H1 (cell line): ENCODE results near the gene POC1B. TPM values are rescaled to one million over a fixed set of nuclear protein-coding genes. Genes with fewer than 3 reads are reported as not detected.

Experiments
- CTCF ChIA-PET: fragments of 300-600 bp; sonication (Branson Sonifier 250); formaldehyde crosslinking; loops from one replicate; lab custom pipeline; 2021; ENCODE audit not compliant: partially characterized antibody; lab: Charles Lee
- POLR2A ChIA-PET: fragments of 300-600 bp; sonication (Branson Sonifier 250); formaldehyde crosslinking; loops from one replicate; lab custom pipeline; 2021; ENCODE audit warnings: inconsistent platforms; ENCODE audit not compliant: partially characterized antibody; lab: Charles Lee
- DNase-seq, 2 experiments: peaks; one replicate each; pipeline versions ENCODE4 v3.0.0 to v3.0.0-alpha.2; 2010 to 2022; ENCODE audit warnings: low spot score in 2 of 2, low read depth in 1 of 2, mixed read lengths in 1 of 2
- FAIRE-seq: peaks from 2 replicates; lab custom pipeline; 2011; peaks lifted over from hg19 to GRCh38; lab: Jason Lieb, UNC
- H2AFZ ChIP-seq: 2 replicates; pipeline ENCODE4 v1.8.1; 2012; ENCODE audit warnings: low read length, inconsistent platforms
- H2AK5ac ChIP-seq: 2 replicates; pipeline ENCODE4 v1.6.1; 2013; ENCODE audit warnings: low read depth, low read length
- H2BK120ac ChIP-seq: replicated peaks from 2 replicates; pipeline ENCODE3; 2013; ENCODE audit warnings: low read depth, low read length, inconsistent platforms
- H2BK12ac ChIP-seq: 2 replicates; pipeline ENCODE4 v1.6.1; 2013; ENCODE audit warnings: low read depth, low read length
- H2BK15ac ChIP-seq: 2 replicates; pipeline ENCODE4 v1.6.1; 2013; ENCODE audit warnings: low read length
- H2BK20ac ChIP-seq: 2 replicates; pipeline ENCODE4 v1.6.1; 2013; ENCODE audit warnings: low read length
- H2BK5ac ChIP-seq: 2 replicates; pipeline ENCODE4 v1.6.1; 2013; ENCODE audit warnings: low read depth, low read length
- H3K14ac ChIP-seq: 2 replicates; pipeline ENCODE4 v1.6.1; 2013; ENCODE audit warnings: inconsistent platforms; ENCODE audit not compliant: insufficient read length
- H3K18ac ChIP-seq: 2 replicates; pipeline ENCODE4 v1.6.1; 2013; ENCODE audit warnings: low read length; ENCODE audit errors: extremely low read depth
- H3K23ac ChIP-seq: 2 replicates; pipeline ENCODE4 v1.6.1; 2013; ENCODE audit warnings: inconsistent platforms; ENCODE audit not compliant: insufficient read length
- H3K23me2 ChIP-seq: 2 replicates; pipeline ENCODE4 v1.6.1; 2013; ENCODE audit warnings: low read depth, low read length
- H3K27ac ChIP-seq: 2 replicates; pipeline ENCODE4 v1.6.1; 2011; ENCODE audit warnings: low read depth, low read length, inconsistent platforms
- H3K27me3 ChIP-seq, 4 experiments: replicated peaks in 1 of 4; 1 replicate in 1 of 4; 2 replicates in 3 of 4; pipeline versions ENCODE4 v1.6.1 to v1.8.1; 2011 to 2013; ENCODE audit warnings: low read length in 3 of 4, mild to moderate bottlenecking in 3 of 4, inconsistent platforms in 2 of 4, mixed read lengths in 2 of 4, moderate library complexity in 1 of 4; ENCODE audit not compliant: control insufficient read depth in 3 of 4, insufficient read depth in 3 of 4; ENCODE audit errors: extremely low read depth in 1 of 4
- H3K36me3 ChIP-seq, 4 experiments: 2 replicates each; pipeline versions ENCODE4 v1.6.1 to v1.8.1; 2011 to 2013; ENCODE audit warnings: mild to moderate bottlenecking in 4 of 4, low read length in 3 of 4, moderate library complexity in 2 of 4, control low read depth in 1 of 4, inconsistent platforms in 1 of 4; ENCODE audit not compliant: insufficient read depth in 4 of 4, control insufficient read depth in 2 of 4
- H3K4ac ChIP-seq: replicated peaks from 2 replicates; pipeline ENCODE3; 2013; ENCODE audit warnings: low read length, low read depth, mixed read lengths, inconsistent platforms; ENCODE audit not compliant: insufficient read length
- H3K4me1 ChIP-seq, 4 experiments: replicated peaks in 1 of 4; 1 replicate in 1 of 4; 2 replicates in 3 of 4; pipeline versions ENCODE4 v1.6.1 to v1.8.1; 2011 to 2013; ENCODE audit warnings: low read length in 3 of 4, inconsistent platforms in 2 of 4, mixed read lengths in 1 of 4; ENCODE audit not compliant: insufficient read depth in 4 of 4, control insufficient read depth in 3 of 4
- H3K4me2 ChIP-seq, 2 experiments: 2 replicates each; pipeline versions ENCODE4 v1.6.1 to v1.8.1; 2011 to 2013; ENCODE audit warnings: low read depth in 2 of 2, low read length in 2 of 2, control low read depth in 1 of 2, inconsistent platforms in 1 of 2, mild to moderate bottlenecking in 1 of 2; ENCODE audit not compliant: insufficient read depth in 1 of 2
- H3K4me3 ChIP-seq, 4 experiments: fragments of 200-600, 300-600 bp in 1 of 4; sonication (generic), shearing (Covaris generic), sonication (Bioruptor Twin) in 1 of 4; 2 replicates each; pipeline versions ENCODE4 v1.5.1 to v1.8.1; 2011 to 2016; ENCODE audit warnings: low read length in 4 of 4, low read depth in 3 of 4, control low read depth in 2 of 4, inconsistent platforms in 2 of 4, mild to moderate bottlenecking in 2 of 4, mixed read lengths in 1 of 4, moderate library complexity in 1 of 4; ENCODE audit not compliant: insufficient read depth in 2 of 4; ENCODE audit errors: extremely low read depth in 1 of 4
- H3K56ac ChIP-seq: replicated peaks from 2 replicates; pipeline ENCODE3; 2013; ENCODE audit warnings: low read depth, mild to moderate bottlenecking, mixed read lengths, low read length, inconsistent platforms; ENCODE audit not compliant: insufficient read length
- H3K79me1 ChIP-seq: 2 replicates; pipeline ENCODE4 v1.6.1; 2013; ENCODE audit warnings: low read depth, low read length, control low read depth
- H3K79me2 ChIP-seq, 2 experiments: 2 replicates each; pipeline versions ENCODE4 v1.6.1 to v1.8.1; 2012 to 2013; ENCODE audit warnings: low read length in 2 of 2, mild to moderate bottlenecking in 2 of 2, inconsistent platforms in 1 of 2; ENCODE audit not compliant: insufficient read depth in 2 of 2, control insufficient read depth in 1 of 2
- H3K9ac ChIP-seq, 4 experiments: replicated peaks in 1 of 4; 1 replicate in 1 of 4; 2 replicates in 3 of 4; pipeline versions ENCODE4 v1.6.1 to v1.8.1; 2011 to 2013; ENCODE audit warnings: low read depth in 3 of 4, low read length in 3 of 4, control low read depth in 2 of 4, mild to moderate bottlenecking in 2 of 4, moderate library complexity in 2 of 4, inconsistent platforms in 1 of 4; ENCODE audit errors: extremely low read depth in 1 of 4
- H3K9me3 ChIP-seq, 2 experiments: 2 replicates each; pipeline versions ENCODE4 v1.6.1 to v1.8.1; 2012 to 2013; ENCODE audit warnings: mild to moderate bottlenecking in 2 of 2, moderate library complexity in 2 of 2, control low read depth in 1 of 2, inconsistent platforms in 1 of 2, low read depth in 1 of 2, low read length in 1 of 2, mixed read lengths in 1 of 2; ENCODE audit not compliant: insufficient read depth in 2 of 2
- H4K20me1 ChIP-seq, 2 experiments: replicated peaks in 1 of 2; 2 replicates each; pipeline versions ENCODE3 to v1.8.1; 2011 to 2013; ENCODE audit warnings: inconsistent platforms in 2 of 2, low read length in 2 of 2, mild to moderate bottlenecking in 1 of 2; ENCODE audit not compliant: insufficient read depth in 2 of 2, control insufficient read depth in 1 of 2
- H4K5ac ChIP-seq: 2 replicates; pipeline ENCODE4 v1.6.1; 2013; ENCODE audit warnings: low read length, low read depth, mixed read lengths, inconsistent platforms; ENCODE audit not compliant: insufficient read length
- H4K8ac ChIP-seq: 2 replicates; pipeline ENCODE4 v1.8.0; 2013; ENCODE audit warnings: mild to moderate bottlenecking, moderate library complexity, low read length, inconsistent platforms; ENCODE audit not compliant: insufficient read depth; ENCODE audit errors: extremely low read depth
- H4K91ac ChIP-seq: replicated peaks from 2 replicates; pipeline ENCODE3; 2013; ENCODE audit warnings: low read length, mixed read lengths, inconsistent platforms; ENCODE audit not compliant: insufficient read length
- POLR2A ChIP-seq, 2 experiments: IDR thresholded peaks; 1 replicate in 1 of 2; 2 replicates in 1 of 2; pipeline ENCODE4 v1.6.1; 2011; ENCODE audit warnings: low read depth in 2 of 2, low read length in 2 of 2, mild to moderate bottlenecking in 2 of 2; ENCODE audit errors: control extremely low read depth in 1 of 2
- TBP ChIP-seq: IDR thresholded peaks from 2 replicates; pipeline ENCODE4 v1.6.1; 2011; ENCODE audit warnings: low read depth, low read length, improper control_type of control experiment
- WGBS, 2 experiments: shearing (Covaris generic) in 1 of 2; methylation state at CpG; one replicate each; pipeline versions ENCODE4 v1.1.6 to v1.1.7; 2013 to 2015; ENCODE audit warnings: low lambda C conversion rate in 2 of 2, mixed read lengths in 2 of 2, inconsistent platforms in 1 of 2, low coverage in 1 of 2, missing lambda C conversion rate in 1 of 2; ENCODE audit not compliant: insufficient replicate concordance in 2 of 2, insufficient coverage in 1 of 2, insufficient read length in 1 of 2; ENCODE audit errors: extremely low coverage in 1 of 2, missing lambda C conversion rate in 1 of 2; 5-methylcytosine and 5-hydroxymethylcytosine counted together
- polyA plus RNA-seq, 7 experiments: library from polyadenylated mRNA; depleted of rRNA in 3 of 7; stranded (reverse) in 5 of 7; unstranded in 2 of 7; fragments of >200 nt in 5 of 7; fragments of 200-250 nt in 2 of 7; gene quantifications; 1 replicate in 5 of 7; 2 replicates in 1 of 7; 4 replicates in 1 of 7; pipeline versions ENCODE4 v1.2.1 to v1.2.3, GENCODE V29; 2011 to 2013; ENCODE audit warnings: missing spikeins in 2 of 7, mixed read lengths in 2 of 7
- total RNA-seq: library from RNA; stranded (reverse); fragmentation: NEBNext Ultra II Directional; extraction: Animal tissue kit (Norgen Biotek cat#: 25700); gene quantifications from 2 replicates; pipeline ENCODE4 v1.2.1, GENCODE V29; 2021

POC1B gene
- total and polyA plus RNA-seq, 2 of the 8 experiments (the other 6 are each of a cell fraction or from before 2014, with no cell fraction given): 7.5 to 16.3 TPM

DNA sequence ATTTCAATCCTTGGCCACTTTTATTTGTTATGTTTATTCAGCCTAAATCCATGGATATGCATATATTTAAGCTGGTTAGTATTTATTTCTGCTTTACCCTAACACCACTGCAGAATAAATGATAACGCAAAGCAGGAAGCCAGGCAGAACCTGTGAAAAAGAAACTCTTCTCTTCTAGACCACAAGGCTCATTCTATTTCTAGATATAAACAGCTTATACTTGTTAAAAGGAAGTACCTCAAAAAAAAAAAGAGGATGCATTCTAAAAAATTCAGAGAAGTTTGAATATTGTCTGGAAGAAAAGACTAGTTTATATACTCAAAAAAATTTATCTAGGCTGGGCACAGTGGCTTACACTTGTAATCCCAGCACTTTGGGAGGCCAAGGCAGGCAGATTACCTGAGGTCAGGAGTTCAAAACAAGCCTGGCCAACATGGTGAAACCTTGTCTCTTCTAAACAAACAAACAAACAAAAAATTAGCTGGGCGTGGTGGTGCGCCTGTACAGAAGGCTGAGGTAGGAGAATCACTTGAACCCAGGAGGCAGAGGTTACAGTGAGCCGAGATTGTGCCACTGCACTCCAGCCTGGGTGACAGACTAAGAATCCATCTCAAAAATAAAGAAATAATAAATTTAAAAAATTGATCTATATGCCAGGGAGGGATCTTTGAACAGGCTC is 57.1 kb downstream of the POC1B start:
- Histone ChIP-seq H3K27ac (no peak overlapping the region), H3K27me3 (no peaks in the 10 kb centered on the region), H4K91ac (no peak overlapping the region), H2AK5ac (no peak overlapping the region), H3K23me2 (no peaks in the 10 kb centered on the region), H3K23ac (no peak overlapping the region), H3K36me3 (no peaks in the 10 kb centered on the region), H3K14ac (no peak overlapping the region), H3K18ac (no peak overlapping the region), H3K79me2 (no peaks in the 10 kb centered on the region), H4K5ac (no peak overlapping the region), H3K9me3 (no peaks in the 10 kb centered on the region), H3K4me1 (no peaks in the 10 kb centered on the region), H2BK20ac (no peak overlapping the region), H3K4ac (no peak overlapping the region), H3K4me3 (no peak overlapping the region), H4K8ac (no peak overlapping the region), H4K20me1 (no peaks in the 10 kb centered on the region), H2BK5ac (no peak overlapping the region), H2BK12ac (no peak overlapping the region)
- FAIRE-seq: no peak
- ChIA-PET CTCF (interaction anchor here (0.7 to 7.9 kb wide), 9 partner anchors 18 to 431 kb away, joined by 3 to 96 read pairs (median 5); partner anchors contain the start of genes GALNT4 and POC1B), POLR2A (no interaction called here)
- WGBS, 2 experiments: 82% methylated on average over 4 of the region's 4 CpGs; no CpG with 5 or more reads in 1 of the 2 experiments
- no peak for TF ChIP-seq TBP
- TF ChIP-seq POLR2A (IDR thresholded peaks at IDR 0.05; ENCODE audit: control extremely low read depth in 1 of 2, low read depth in 2 of 2, low read length in 2 of 2): no peak
- TF ChIP-seq, all 59 proteins: peak for 0
- DNase-seq: no peak
- no peak overlapping the region for H3K56ac ChIP-seq
- no peak overlapping the region for H2AFZ ChIP-seq
- no peak overlapping the region for H3K4me2 ChIP-seq
- H2BK15ac ChIP-seq: no peak overlapping the region
- no peaks in the 10 kb centered on the region for H3K79me1 ChIP-seq
- H2BK120ac ChIP-seq: no peak overlapping the region
- H3K9ac ChIP-seq: no peak overlapping the region
